HG03442 (cell line): ENCODE measurements around the gene TAAR5.
A peak's percentile ranks its signal among the peaks of the same experiment; 100 is the strongest.
"Not testable (repeated sequence)": the region's sequence is repeated elsewhere in the genome, so short reads cannot be mapped to it uniquely, and the experiment has no call there.

Experiments
- ATAC-seq: cut with Tn5 transposase; IDR thresholded peaks from one replicate; pipeline ENCODE4 v1.9.1; 2021; ENCODE audit warnings: mild to moderate bottlenecking, moderate library complexity; ENCODE audit not compliant: unreplicated experiment

TAAR5 gene

GRCh38 chr6:132589454-132589853 is at the start of gene TAAR5:
TSS of gene TAAR5 (minus strand) at chr6:132589741. CDS start at chr6:132589686, 55 bp downstream.
- ATAC-seq: no peak

GRCh38 chr6:132637135-132637534 is 47.6 kb upstream of the TAAR5 start:
- ATAC-seq: not testable (repeated sequence)

GRCh38 chr6:132635906-132636305 is 46.4 kb upstream of the TAAR5 start:
- not testable (repeated sequence) for ATAC-seq

GRCh38 chr6:132635288-132635687 is 45.7 kb upstream of the TAAR5 start:
- ATAC-seq: not testable (repeated sequence)

- ATAC-seq: no peak
Observed at GRCh38 chr6:132634796-132635195, 45.3 kb upstream of the TAAR5 start.

GRCh38 chr6:132633362-132633761 is 43.8 kb upstream of the TAAR5 start:
- no peak for ATAC-seq

GRCh38 chr6:132624175-132624574 is 34.6 kb upstream of the TAAR5 start, which contains the start of gene TAAR2:
TSS of gene TAAR2 (minus strand) at chr6:132624275. CDS start at chr6:132624275, 0 bp downstream.
- ATAC-seq: no peak

GRCh38 chr6:132623106-132623845 is 33.7 kb upstream of the TAAR5 start:
- no peak for ATAC-seq

- ATAC-seq: no peak
Observed at GRCh38 chr6:132616677-132617076, 27.1 kb upstream of the TAAR5 start.

- no peak for ATAC-seq
Observed at GRCh38 chr6:132614554-132614953, 25.0 kb upstream of the TAAR5 start.

GRCh38 chr6:132612449-132613108 is 23.0 kb upstream of the TAAR5 start:
- no peak for ATAC-seq

GRCh38 chr6:132611616-132612015 is 22.1 kb upstream of the TAAR5 start:
- no peak for ATAC-seq

- no peak for ATAC-seq
Observed at GRCh38 chr6:132607544-132608233, 18.1 kb upstream of the TAAR5 start.

- ATAC-seq: no peak
Observed at GRCh38 chr6:132604635-132605152, 15.2 kb upstream of the TAAR5 start.

- ATAC-seq: not testable (repeated sequence)
Observed at GRCh38 chr6:132600900-132601299, 11.4 kb upstream of the TAAR5 start.

GRCh38 chr6:132598473-132598872 is 8.9 kb upstream of the TAAR5 start:
- peak; percentile 88 for ATAC-seq

GRCh38 chr6:132596201-132596600 is 6.7 kb upstream of the TAAR5 start:
- no peak for ATAC-seq

- no peak for ATAC-seq
Observed at GRCh38 chr6:132592855-132593254, 3.3 kb upstream of the TAAR5 start.

GRCh38 chr6:132590362-132590761 is 821 bp upstream of the TAAR5 start:
- ATAC-seq: no peak

- ATAC-seq: no peak
Observed at GRCh38 chr6:132587424-132587823, 2.1 kb downstream of the TAAR5 start.

GRCh38 chr6:132584698-132585097 is 4.8 kb downstream of the TAAR5 start:
- no peak for ATAC-seq
